ENCODE measurements around the gene TDRD7. TPM values are rescaled to one million over a fixed set of nuclear protein-coding genes. Genes with fewer than 3 reads are reported as not detected.
"Not testable (repeated sequence)": the region's sequence is repeated elsewhere in the genome, so short reads cannot be mapped to it uniquely, and the experiment has no call there.

Gene TDRD7
- polyA plus RNA-seq, 1 experiment = 5.4 TPM

DNA sequence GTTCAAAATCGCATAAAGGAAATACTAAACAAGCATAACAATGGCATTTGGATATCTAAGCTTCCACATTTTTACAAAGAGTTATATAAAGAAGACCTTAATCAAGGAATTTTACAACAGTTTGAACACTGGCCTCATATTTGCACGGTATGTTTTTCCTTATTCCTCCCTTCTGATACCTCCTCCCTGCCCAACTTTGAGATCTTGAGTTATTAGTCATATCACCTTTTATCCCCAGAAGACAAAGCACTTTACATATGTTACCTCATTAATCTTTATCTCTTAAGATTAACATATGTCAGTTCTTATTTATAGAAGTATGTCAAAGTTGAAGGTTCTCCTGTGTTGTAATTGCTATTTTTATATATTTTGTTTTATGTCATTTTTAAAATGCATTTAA, 29.8 kb downstream of the TDRD7 start:
- no peaks in the 10 kb centered on the region for H3K36me3 ChIP-seq (ENCODE audit: control insufficient read depth, insufficient read depth, low read length)
- H3K27me3 ChIP-seq (ENCODE audit: control insufficient read depth, insufficient read depth, low read length) = no peaks in the 10 kb centered on the region
- ChIA-PET CTCF (interaction anchor here (1.3 kb wide), 1 partner anchor 26 kb away, joined by 5 read pairs; no protein-coding TSS in a partner anchor), POLR2A (no interaction called here)
- TF ChIP-seq, protein P1, sequence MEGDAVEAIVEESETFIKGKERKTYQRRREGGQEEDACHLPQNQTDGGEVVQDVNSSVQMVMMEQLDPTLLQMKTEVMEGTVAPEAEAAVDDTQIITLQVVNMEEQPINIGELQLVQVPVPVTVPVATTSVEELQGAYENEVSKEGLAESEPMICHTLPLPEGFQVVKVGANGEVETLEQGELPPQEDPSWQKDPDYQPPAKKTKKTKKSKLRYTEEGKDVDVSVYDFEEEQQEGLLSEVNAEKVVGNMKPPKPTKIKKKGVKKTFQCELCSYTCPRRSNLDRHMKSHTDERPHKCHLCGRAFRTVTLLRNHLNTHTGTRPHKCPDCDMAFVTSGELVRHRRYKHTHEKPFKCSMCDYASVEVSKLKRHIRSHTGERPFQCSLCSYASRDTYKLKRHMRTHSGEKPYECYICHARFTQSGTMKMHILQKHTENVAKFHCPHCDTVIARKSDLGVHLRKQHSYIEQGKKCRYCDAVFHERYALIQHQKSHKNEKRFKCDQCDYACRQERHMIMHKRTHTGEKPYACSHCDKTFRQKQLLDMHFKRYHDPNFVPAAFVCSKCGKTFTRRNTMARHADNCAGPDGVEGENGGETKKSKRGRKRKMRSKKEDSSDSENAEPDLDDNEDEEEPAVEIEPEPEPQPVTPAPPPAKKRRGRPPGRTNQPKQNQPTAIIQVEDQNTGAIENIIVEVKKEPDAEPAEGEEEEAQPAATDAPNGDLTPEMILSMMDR (IDR thresholded peaks at IDR 0.05; ENCODE audit: insufficient read depth, low read depth, low read length) = no peak
- H3K4me3 ChIP-seq (ENCODE audit: low read depth, low read length) = no peak overlapping the region
- no peak for DNase-seq (ENCODE audit: low read depth)

DNA sequence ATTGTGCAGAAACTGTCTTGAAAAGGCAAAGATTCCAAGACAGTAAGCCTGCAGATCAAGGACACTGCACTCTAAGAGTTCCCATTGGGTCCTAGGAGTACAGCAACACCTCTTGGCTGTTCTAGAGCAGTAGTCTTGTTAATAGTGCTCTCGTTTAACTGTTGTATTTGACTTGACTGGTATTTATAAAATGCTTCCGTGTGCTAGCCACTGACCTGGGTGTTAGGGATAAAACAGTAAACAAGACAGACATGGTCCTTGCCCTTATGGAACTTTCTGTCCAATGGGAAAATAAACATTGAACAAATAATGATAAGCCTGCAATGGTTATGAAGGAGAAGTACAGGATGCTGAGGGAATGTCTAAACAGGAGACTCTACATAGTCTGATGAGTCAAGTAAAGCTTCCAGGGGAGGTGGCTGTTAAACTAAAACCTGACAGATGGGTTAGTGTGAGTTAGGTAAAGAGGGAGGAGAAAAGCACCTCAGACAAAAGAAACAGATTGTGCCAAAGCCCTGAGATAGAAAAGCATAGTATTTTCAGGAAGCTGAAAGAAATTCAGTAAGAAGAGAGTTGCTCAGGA, 33.3 kb downstream of the TDRD7 start:
- POLR2A ChIA-PET = interaction anchor here (0.5 kb wide), 1 partner anchor 9 kb away, joined by 6 read pairs; no protein-coding TSS in a partner anchor
- H3K36me3 ChIP-seq (ENCODE audit: control insufficient read depth, insufficient read depth, low read length) = no peaks in the 10 kb centered on the region
- TF ChIP-seq, protein P1 (IDR thresholded peaks at IDR 0.05; ENCODE audit: insufficient read depth, low read depth, low read length) = no peak
- H3K27me3 ChIP-seq (ENCODE audit: control insufficient read depth, insufficient read depth, low read length) = no peaks in the 10 kb centered on the region
- CTCF ChIA-PET = interaction anchor here (1.0 kb wide), 1 partner anchor 153 kb away, joined by 3 read pairs; no protein-coding TSS in a partner anchor
- no peak overlapping the region for H3K4me3 ChIP-seq (ENCODE audit: low read depth, low read length)
- no peak for DNase-seq (ENCODE audit: low read depth)

DNA sequence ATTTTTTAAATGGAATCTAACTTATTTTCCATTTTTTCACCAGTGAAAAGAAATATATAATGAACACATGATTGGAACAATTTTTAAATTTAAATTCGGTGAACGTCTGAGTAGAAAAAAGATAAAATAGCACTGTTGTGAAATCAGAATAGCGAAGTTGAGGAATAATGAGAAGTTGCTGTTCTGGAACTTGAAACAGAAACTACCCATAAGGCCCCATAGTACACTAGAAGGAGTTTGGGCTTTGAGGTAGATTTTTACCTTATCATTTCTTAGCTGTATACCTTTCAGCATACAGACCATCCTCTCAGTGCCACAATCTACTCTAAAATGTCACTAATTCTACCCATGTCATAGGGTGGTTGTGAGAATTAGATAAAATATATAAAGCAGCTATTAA, 35.1 kb downstream of the TDRD7 start:
- ChIA-PET CTCF (interaction anchor here (0.8 to 1.8 kb wide), 2 partner anchors 19 to 152 kb away, joined by 3 to 5 read pairs; no protein-coding TSS in a partner anchor), POLR2A (no interaction called here)
- no peaks in the 10 kb centered on the region for H3K36me3 ChIP-seq (ENCODE audit: control insufficient read depth, insufficient read depth, low read length)
- DNase-seq (ENCODE audit: low read depth) = no peak
- H3K27me3 ChIP-seq (ENCODE audit: control insufficient read depth, insufficient read depth, low read length) = no peaks in the 10 kb centered on the region
- TF ChIP-seq, protein P1 (IDR thresholded peaks at IDR 0.05; ENCODE audit: insufficient read depth, low read depth, low read length) = no peak
- no peak overlapping the region for H3K4me3 ChIP-seq (ENCODE audit: low read depth, low read length)

DNA sequence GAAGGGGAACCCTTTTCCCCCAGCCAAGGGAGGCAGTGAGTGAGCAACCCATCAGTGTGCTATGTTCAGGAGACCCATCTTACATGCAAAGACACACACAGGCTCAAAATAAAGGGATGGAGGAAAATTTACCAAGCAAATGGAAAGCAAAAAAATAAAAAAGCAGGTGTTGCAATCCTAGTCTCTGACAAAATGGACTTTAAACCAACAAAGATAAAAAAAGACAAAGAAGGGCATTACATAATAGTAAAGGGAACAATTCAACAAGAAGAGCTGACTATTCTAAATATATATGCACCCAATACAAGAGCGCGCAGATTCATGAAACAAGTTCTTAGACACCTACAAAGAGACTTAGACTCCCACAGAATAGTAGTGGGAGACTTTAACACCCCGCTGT, 41.7 kb downstream of the TDRD7 start:
- H3K27me3 ChIP-seq (ENCODE audit: control insufficient read depth, insufficient read depth, low read length); H3K36me3 ChIP-seq (ENCODE audit: control insufficient read depth, insufficient read depth, low read length); DNase-seq (ENCODE audit: low read depth); H3K4me3 ChIP-seq (ENCODE audit: low read depth, low read length); POLR2A ChIA-PET: not testable (repeated sequence)
- CTCF ChIA-PET = interaction anchor here (1.9 kb wide), 1 partner anchor 15 kb away, joined by 5 read pairs; no protein-coding TSS in a partner anchor

DNA sequence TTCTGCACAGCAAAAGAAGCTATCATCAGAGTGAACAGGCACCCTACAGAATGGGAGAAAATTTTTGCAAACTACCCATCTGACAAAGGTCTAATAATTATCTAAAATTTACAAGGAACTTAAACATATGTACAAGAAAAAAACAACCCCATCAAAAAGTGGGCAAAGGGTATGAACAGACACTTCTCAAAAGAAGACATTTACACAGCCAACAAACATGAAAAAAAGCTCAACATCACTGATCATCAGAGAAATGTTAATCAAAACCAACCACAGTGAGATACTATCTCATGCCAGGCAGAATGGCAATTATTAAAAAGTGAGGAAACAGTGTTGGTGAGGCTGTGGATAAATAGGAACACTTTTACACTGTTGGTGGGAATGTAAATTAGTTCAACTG, 44.9 kb downstream of the TDRD7 start:
- DNase-seq (ENCODE audit: low read depth); H3K27me3 ChIP-seq (ENCODE audit: control insufficient read depth, insufficient read depth, low read length); H3K36me3 ChIP-seq (ENCODE audit: control insufficient read depth, insufficient read depth, low read length); CTCF ChIA-PET; POLR2A ChIA-PET; H3K4me3 ChIP-seq (ENCODE audit: low read depth, low read length): not testable (repeated sequence)

DNA sequence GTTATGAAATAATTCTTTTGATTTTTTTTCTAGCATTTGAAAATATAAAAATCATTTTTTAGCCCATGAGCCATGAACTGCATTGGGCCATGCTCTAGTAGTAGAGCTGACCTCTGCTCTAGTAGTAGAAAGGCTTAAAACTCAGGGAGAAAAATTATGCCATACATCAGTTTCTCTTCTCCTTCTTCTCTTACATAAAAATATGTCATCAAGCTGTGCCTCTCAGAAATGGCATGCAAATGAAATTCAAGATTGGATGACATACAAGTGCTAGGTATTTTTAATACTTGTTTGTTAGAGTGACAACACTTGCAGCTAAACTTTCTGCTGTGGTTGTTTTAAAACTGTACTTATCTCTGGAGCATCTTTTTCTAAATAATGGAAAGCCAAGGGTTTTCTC, 47.4 kb downstream of the TDRD7 start:
- Histone ChIP-seq H3K27me3 (ENCODE audit: control insufficient read depth, insufficient read depth, low read length) (no peaks in the 10 kb centered on the region), H3K36me3 (ENCODE audit: control insufficient read depth, insufficient read depth, low read length) (no peaks in the 10 kb centered on the region; the same call in 1 of the 2 replicates), H3K4me3 (ENCODE audit: low read depth, low read length) (no peak overlapping the region)
- no peak for DNase-seq (ENCODE audit: low read depth)
- POLR2A ChIA-PET = interaction anchor here (0.5 kb wide), 1 partner anchor 699 kb away, joined by 6 read pairs; no protein-coding TSS in a partner anchor
- CTCF ChIA-PET = interaction anchor here (0.9 to 1.6 kb wide), 5 partner anchors 10 to 156 kb away, joined by 3 to 7 read pairs (median 5); partner anchors contain the start of gene TDRD7
- TF ChIP-seq, protein P1 (IDR thresholded peaks at IDR 0.05; ENCODE audit: insufficient read depth, low read depth, low read length) = no peak
